Measurements from ENCODE around the gene BDNF.

- TF ChIP-seq CTCF (IDR thresholded peaks at IDR 0.05; ENCODE audit: poor library complexity, severe bottlenecking) (no peak), REST (IDR thresholded peaks at IDR 0.05; ENCODE audit: borderline replicate concordance) (no peak), SMC3 (conservative IDR thresholded peaks at IDR 0.05; ENCODE audit: poor library complexity) (no peak), EP300 (conservative IDR thresholded peaks at IDR 0.05; ENCODE audit: poor library complexity, severe bottlenecking) (no peak)
These were observed 21.2 kb upstream of the BDNF start for GRCh38 chr11:27721264-27722116.

All from neural cell (in vitro differentiated cells).